ENCODE results near the gene SSBP3.

The SSBP3 gene

DNA sequence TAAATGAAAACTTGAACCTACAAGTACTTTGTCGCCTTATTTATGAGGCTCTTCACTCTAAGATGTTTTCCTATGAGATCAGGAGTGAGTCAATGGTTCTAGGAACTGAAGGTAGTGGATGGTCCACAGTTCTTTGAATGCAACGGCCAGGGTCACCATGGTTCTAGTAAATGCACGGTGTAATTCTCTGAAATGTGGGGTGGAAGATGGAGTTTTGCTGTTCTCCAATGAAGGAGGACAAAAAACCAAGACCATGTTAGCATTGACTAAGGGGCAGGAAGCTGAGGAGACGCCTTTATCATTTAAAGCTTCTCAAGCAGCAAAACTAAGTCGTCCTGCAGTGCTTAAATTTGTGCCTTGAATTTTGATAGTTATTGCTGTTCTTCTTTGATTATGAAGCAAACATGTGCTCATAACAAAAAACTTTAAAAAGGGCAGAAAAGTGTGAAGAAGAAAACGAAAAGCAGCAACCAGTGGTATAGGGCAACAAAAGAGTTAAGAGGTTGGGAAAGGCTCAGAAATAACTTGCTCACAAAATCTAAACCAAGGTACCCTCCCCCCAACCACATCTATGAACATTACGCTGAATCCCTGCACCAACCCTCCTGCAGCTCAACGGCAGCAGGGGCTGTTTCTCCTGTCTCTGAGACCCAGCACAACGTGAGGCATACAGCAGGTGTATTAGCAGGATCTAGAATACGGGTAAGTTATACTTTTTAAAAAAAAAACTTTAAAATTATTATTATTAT, 121.2 kb downstream of the SSBP3 start:
- DNase-seq (ENCODE audit: low spot score): no peak

DNA sequence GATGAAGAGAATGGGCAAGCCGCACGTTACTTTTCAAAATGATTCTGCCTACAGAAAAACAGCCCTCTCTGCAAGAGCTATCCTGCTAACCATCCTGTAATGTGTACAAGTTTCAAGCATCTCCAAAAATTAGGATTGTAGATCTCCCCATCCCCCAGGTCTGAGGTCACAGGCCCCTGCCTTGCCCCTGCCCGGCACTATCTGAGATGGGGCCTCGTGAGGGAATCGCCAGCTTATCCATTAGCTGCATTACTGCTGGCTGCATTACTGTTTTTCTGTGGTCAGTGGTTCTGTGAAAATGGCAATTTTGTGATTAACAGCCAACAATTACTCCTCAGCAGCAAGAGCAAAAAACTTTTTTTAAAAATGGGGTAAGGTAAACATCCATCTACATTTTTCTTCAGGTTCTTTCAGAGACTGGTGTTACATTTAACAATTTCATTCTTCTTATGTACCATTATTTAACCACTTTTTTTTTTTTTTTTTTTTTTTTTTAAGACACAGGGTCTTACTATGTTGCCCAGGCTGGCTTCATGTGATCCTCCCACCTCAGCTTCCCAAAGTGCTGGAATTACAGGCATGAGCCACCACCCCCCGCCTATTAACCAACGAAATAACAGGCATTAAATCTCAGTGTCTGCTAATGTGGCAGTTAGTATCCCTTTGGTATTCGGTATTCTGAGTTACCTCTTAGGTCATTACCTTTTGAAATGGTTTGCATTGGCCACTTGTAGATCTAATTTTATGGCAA, 122.4 kb downstream of the SSBP3 start:
- DNase-seq (ENCODE audit: low spot score): no peak

DNA sequence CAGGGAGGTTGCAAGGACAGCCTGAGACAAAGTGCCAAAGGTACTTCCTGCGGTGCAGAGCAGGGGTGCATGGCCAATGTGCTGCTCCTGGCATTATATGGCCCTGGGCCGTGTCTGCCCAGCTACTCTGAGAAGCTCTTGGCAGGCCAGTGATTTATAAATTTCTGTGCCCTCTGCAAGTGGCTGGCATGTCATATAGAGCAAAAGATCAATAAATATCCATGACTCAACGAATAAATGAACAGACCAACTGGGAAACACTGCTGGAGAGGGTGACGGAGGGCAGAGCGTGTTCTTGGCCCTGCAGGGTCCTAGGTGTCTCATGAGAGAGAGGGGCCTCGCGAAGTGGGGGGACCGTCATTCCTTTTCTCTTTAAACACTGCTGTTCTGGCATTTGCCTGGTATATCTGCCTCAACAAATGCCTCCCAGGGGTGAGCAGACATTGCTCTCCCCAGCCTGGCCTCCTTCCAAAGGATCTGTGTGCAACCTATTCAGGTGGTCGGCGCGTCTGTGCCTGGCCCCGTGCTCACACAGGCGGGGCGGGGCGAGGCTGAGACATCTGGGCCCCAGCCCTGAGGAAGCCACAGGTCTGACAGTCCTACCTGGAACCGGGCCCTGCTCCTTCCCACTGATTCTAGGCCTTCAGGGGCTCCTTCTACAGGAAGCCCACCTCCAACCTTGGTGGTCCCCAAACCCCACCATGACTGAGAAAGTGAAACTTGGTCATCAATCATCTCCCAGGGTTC, 123.9 kb downstream of the SSBP3 start:
- no peak for DNase-seq (ENCODE audit: low spot score)

DNA sequence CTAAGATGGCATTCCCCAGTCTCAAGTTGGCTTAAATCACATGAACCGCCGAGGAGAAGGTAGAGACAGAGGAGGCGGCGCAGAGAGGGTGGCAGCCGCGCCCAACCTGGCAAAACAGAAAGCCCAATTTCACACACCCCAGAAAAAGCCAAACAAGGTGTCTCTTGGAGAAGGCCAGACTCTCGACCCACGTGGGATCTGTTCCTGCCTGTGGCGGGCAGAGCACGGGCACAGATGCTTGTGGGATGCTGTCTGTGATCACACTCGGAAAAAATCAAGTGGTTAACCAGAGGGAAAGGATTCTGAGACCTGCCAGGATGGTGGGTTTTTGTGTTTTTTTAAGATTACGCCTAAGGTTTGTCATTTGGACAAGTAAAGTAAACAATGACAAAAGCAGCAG, 125.5 kb downstream of the SSBP3 start:
- DNase-seq (ENCODE audit: low spot score): no peak

DNA sequence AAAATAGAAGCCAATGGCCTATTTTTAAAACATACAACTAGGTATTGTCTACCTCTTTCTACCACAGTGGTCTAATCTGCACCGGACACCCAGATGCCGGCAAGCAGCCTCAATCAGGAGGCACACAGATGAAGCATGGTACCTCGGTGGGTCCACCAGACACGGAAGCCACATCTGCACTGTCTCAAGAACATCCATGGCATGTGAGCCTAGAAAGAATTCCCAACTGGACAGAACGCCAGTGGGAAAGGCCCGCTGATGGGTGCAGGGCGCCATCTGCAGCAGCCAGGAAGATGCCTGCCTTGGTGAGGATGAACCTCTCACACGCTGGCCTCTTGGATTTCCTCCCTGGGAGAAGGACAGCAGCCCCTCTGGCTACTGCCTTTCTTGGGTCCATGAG, 126.7 kb downstream of the SSBP3 start:
- no peak for DNase-seq (ENCODE audit: low spot score)

DNA sequence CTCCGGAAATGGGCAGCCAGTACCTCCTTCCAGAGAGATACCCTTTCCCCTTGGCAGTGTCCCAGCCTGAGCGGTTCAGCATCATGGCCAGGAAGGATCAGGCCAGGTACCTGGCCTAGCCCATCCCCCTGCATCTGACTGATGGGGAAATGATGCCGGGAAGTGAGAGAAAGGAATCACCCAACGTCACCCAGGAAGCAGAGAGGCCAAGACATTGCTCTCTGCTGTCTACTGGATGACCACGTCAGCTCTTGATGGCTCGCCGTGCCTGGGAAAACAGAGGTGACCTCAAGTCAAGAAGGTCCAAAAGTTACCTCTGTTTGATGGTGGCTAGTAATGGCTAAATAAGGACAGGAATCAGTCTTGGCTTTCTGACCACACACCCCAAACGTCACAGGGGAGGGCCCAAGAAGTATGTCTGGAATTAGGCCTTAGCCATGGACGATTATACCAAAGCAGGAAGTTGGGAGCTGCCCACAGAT, 127.2 kb downstream of the SSBP3 start:
- no peak for DNase-seq (ENCODE audit: low spot score)

DNA sequence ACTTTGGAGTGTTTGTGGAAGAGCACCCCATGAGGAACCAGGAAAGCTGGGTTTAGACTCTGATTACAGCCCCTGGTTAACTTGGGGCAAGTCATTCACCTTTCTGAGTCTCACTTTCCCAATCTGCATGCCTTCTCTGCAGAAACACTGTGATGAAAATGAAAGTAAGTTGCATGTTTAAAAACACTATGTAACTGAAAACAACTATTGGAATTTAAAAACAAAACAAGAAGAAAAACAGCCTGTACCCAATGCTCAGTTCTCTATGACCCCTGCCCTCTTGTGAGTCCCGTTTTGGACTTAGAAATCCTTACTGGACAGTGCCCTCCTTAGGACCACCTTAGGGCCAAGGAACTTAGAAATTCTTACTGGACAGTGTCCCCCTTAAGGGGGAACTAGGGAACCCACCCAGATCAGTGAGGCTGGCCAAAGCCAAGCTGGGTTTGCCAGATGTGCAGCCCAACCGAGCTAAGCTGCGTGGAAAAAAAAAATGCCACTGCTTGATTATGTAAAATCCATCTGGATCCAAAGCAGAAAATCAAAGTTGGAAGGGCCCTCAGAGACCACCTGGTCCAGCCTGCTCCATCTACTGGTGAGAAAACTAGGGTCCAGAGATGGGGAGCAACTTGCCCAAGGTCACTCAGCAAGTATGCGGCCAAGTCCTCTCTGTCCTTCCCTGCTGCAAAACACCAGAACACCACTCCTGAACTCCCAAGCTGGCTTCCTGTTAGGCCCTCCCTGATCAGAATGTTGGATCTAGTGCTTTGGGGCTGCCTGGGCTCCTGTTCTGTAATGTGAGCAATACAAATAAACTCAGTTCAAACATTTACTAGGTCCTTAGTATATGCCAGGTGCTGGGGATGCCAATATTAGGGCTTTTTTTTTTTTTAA, 128.5 kb downstream of the SSBP3 start:
- DNase-seq (ENCODE audit: low spot score): no peak

DNA sequence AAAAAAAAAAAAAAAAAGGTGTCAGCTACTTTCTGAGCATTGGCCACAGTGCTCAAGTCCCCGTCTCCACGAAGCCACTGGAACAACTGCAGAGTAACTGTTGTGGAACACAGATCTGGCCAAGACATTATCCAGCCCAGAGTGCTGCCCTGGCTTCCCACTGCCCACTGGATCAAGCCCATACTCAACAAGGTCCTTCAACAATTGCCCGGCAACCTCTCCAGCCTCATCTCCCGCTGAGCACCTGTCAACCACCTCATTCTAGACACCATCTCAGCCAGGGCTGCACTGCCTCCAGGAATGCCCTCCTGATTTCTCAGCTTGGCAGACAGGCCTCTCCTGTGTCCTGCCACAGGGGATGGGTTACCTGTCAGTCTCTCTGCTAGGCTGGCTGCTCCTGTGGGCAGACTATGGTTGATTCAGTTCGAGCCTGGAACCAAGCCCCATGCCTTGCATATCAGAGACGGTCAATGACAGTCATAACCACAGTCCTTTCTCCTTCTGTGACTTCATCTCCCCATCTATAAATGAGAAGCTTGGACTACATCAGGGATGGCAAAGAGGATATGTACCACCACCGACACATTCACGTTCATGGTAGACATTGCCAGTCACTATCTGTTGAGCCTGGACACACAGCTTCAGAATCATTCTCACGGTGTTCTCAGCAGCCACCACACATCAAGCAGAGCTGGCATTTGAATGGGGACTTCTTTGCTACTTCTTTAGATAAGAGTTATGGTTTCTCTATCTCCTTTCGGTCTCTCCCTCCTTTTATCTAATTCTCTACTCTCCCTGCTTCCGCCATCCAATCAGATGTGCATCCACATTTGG, 129.4 kb downstream of the SSBP3 start:
- DNase-seq (ENCODE audit: low spot score): no peak

DNA sequence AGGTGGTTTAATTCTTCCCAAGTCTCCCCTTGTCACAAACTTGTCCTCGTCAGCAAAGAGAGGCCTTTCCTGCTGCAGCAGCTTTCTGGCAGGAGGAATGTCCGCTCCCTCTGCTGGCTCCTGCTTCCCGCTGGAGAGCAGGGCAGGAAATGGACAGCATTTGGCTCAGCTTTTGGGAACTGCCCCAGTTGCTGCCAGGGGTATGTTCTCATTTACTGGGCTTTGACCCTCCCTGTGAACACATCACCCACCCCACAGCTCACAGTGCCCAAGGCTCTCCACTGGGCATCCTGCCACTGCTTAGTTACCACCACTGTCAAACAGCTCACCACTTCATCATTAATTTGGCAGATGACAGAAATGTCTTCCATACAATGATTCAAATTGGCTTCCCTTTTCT, 130.8 kb downstream of the SSBP3 start:
- DNase-seq (ENCODE audit: low spot score): peak; percentile 62

DNA sequence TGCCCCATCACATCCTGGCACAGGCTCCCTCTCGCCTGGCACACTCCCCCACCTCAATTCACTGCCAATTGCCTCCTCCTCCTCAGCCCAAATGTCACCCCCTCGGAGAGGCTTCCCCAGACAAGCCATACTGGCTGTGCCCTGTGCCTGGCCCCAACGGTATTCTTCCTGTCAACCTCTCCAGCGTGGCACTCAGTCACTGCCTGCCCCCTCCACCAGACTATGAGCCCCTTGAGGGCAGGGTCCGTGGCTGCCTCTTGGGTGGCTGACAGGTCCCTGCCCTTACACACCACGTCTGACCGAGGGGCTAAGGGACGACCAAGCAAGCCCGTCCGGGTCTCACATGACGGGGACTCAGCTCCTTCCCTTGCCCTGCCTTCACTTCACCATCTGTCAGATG, 131.3 kb downstream of the SSBP3 start:
- DNase-seq (ENCODE audit: low spot score): no peak

DNA sequence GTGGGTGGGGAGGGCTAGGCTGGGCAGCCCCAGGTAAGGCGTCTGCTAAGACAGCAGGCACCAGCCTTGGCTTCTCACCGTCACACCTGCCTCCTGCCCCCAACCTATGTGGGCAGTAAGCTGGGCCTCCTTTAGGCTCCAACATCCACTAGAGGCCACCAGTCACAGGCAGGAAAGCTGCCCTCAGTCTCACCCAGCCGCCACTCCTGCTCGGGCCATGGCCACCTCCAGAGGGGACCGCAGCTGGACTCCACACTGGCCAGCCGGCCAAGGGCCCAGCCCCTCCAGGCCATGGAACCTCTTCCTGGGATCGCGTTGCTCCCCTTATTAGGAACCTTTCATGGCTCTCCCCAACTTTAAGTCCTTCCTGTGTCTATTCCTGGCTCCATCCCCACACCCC, 131.7 kb downstream of the SSBP3 start:
- DNase-seq (ENCODE audit: low spot score): no peak

DNA sequence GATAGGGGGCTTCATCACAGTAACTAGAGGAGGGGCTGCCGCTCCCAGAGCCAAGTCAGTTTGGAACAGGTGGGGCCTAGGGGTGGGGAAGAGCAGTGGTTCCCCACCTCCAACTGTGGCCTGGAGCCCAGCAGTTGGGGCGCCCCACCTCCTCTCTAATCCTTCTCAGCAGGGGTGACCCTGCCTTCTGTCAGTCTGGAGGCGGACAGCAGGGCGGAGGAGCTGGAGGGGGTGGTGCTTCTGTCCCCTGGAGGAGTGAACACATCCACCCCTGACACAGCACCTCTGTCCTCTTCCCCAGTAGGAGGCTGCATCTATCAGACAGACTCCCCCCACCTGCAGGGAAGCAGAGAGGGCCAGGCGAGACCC, 132.4 kb downstream of the SSBP3 start:
- DNase-seq (ENCODE audit: low spot score): no peak

DNA sequence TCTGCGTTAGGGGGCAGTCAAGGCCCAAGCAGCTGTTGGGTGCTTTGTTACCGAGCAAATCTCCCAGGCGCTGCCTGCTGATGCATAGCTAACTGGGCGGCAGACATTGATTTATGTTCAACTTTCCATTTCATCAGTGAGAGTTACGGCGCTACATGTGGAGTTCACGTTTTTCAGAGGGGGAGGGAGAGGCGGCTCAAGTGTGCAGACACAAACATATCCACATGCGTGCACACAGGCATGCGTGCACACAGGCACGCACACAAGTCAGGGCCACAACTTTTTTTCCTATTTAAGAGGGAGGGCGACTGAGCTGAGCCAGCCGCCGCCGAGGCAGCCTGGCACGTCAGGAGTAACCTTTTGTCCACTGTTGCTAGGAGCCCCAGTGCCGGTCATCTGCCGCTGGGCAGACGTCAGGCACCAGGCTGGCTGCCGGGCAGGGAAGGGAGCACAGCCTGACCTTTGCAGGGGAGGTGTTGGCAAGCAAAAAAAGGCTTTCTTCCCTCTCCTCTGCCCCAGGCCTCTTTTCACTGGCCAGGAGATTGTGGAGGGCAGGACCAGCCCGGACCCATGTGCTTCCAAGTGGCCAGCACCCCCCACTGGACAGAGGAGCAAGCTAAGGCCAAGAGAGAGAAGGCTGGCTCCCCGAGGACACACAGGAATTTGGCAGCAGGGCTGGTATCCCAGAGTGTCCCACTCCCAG, 133.0 kb downstream of the SSBP3 start:
- DNase-seq (ENCODE audit: low spot score): peak; percentile 68

DNA sequence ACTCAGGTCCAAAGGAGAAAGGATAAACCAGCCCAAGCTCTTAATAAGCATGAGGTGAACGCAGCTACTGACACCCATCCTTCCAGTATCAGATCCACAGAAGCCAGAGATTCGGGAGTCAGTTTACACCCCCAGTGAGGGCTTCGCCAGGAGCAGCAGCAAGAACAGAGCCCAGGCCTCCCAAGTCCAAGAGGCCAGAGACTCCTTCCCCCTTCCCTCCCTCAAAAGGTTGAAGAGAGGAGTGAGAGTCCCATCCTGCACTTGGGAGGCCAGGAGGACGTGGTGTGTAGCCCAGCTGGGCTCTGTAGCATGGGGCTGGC, 133.5 kb downstream of the SSBP3 start:
- DNase-seq (ENCODE audit: low spot score): no peak

DNA sequence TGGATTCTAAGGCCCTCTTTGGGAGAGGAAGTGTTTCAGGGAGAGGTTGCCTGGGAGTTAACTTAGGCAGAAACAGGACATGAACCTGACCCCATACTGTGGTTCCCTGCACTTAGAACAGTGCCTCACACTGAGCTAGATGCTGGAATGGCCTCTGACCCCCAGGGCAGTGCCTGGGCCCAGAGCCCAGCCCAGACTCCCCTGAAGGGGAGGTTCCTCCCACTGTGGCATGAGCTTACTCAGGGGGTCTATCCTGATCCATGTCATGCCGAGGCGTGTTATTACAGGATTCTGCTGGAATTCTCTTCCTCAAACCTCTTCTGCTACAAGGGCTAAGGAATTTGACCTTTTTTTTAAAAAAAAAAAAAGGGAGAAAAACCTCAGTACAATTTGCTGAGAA, 134.1 kb downstream of the SSBP3 start:
- no peak for DNase-seq (ENCODE audit: low spot score)

DNA sequence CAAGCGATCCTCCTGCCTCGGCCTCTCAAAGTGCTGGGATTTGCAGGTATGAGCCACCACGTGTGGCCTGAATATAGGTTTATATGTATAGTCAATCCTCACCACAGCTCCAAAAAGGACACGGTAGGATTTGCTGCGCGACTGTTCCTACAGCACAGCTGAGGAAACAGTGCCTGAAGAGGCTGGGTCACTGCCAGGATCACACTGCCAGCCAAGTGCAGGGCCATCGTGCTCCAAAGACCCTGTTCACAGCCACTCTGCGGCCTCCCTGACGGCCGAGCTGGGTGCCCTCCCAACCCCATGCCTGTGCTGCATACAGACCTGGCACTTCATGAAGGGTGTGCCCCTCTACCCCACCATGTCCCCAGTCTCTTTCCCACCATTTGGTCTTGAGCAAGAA, 134.9 kb downstream of the SSBP3 start:
- DNase-seq (ENCODE audit: low spot score): no peak

DNA sequence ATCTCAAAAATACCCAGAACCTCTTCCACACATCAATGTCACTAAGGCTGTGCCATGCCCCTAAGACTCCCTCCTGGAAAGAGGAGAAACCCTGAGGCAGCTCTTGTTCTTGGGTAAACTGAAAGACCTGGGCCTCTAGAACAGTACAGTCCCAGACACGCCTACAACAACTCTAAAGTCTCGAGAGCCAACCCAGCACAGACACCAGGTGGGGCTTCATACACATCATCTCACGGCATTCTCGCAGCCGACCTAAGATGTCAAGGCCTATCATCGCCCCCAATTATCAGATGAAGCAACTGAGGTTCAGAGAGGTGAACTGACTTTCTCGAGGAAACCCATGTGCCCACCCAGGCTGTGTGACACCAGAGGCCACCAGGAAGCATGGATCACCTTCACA, 135.7 kb downstream of the SSBP3 start:
- no peak for DNase-seq (ENCODE audit: low spot score)

DNA sequence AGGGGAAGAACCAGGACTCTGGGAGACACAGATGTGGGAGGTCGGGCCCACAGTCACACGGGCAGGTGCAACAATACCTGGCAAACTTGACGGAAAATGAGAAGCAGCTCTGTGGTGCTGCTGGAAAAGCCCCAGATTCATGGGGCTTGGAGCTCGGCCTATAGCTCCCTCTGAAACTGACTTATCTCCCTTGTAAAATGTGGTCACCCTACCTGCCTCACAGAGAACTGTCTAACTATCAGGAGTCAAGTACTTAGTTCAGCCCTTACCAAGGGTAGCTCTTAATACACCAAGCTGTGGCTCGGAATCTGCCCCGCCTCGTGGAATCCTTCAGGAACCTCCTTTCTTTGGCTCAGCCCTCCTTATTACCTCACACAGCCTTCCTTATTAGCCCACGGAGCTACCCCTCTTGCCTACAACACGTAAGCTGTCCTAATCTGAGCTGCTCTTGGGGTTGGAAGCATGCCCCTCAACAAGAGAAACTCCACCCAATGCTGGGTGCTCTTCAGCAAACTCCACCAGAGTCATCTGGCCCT, 137.4 kb downstream of the SSBP3 start:
- no peak for DNase-seq (ENCODE audit: low spot score)

DNA sequence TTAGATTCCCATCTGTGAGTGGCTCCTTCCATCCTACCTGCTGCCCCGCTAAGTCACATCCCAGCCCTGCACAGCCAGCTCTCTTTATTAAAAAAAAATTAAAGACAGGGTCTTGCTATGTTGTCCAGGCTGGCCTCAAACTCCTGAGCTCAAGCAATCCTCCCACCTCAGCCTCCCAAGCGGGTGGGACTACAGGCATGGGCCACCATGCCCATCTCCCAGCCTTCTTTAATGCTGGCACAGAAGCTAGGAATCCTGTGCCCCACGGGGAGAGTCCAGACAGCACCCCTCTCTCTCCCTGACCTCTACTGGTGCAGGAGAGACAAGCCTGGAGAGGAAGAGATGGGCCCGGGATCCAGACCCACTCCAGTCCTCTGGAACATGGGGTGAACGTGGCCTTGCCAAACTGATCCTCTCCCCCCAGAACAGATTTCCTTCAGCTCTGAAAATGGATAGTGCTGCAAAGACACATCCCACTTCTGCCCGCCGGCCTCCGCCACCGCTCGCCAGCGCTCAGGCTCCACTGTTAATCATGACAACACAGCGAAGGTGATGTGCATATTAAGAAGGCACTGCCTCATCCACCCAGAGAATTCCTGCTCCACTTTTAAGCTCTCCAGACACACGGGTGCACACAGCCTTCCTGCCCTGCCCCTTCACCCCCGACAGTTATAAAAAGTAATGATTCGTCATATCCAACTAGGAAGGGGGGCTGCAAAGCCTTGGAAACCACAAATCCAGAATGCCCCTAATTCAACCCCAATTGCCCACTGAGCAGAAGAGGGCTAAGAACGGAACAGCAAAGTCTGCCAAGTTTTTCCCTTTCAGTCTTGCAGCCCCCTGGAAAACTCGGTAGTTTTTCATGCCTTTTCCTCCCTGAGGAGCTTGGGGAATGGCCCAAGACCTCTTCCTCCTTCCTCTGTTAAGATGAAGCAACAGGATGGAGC, 138.1 kb downstream of the SSBP3 start:
- DNase-seq (ENCODE audit: low spot score): no peak

All from kidney capillary endothelial cell (primary cell).